GOT3 (cell line): ENCODE data around the gene SVOP.

Experiments used
- DNase-seq: peaks from one replicate; lab custom pipeline; 2025; ENCODE audit warnings: mixed read lengths; lab: John Stamatoyannopoulos, UW

Gene SVOP

DNA sequence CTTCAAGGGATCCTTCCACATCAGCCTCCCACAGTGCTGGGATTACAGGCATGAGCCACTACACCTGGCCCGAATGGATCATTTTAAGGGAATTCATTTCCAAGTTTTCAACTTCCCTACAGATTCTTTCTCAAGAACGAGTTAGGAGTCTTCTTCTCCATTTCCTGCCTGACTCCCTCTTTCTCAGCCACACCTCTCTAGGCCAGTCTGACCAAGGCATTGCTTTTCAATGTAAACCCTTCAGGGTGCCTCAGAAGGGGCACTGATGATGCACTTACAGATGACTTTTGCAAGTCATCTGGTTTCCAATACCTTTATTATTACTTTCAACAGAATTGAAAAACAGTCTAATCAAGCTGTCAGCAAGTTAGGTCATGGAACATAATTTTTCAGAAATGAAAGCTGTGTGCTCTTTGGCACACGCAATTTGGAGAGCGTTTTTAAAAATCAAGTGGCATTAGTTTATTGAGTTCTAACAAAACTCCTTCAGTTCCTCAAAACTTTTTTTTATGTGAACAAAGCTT lies 47.2 kb downstream of the SVOP start:
- no peak for DNase-seq

DNA sequence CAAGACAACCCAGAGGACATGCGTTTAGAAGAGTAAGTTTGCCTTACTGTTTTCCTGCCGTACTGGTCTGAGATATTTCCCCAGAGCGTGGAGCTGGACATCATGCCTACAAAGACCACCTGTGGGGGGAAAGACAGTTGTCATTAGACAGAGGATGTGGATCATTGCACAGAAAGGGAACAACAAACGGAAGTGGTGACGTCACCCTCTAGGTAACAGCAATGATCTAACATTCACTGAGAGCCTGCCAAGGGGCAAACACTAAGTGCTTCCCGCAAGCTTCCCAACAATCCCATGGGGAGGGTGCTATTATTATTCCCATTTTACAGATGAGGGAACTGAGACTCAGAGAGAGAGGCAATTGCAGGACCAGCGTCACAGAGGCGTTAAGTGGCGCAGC lies 48.5 kb downstream of the SVOP start:
- DNase-seq = no peak

DNA sequence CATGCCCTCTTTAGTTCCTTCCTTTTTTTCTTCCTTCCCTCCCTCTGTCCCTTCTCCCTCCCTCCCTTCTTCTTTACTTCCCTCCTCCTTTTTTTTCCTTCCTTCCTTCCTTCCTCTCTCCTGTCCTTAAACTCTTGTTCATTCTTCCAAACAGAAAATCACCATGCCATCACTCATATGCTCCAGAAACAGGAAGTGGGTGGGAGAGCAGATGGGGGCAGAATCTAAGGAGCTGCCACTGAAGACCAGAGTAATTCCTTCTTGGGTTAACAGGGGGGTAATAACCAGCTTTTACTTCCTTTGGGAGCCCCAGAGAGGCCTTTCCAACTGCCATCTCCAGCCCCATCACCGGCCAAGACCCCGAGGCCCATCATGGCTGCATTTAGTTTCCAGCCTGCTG lies 51.2 kb downstream of the SVOP start:
- no peak for DNase-seq

GRCh38 chr12:108967869-108968540 lies 52.9 kb downstream of the SVOP start:
- no peak for DNase-seq

GRCh38 chr12:108966378-108967151 lies 54.3 kb downstream of the SVOP start:
- DNase-seq = no peak

DNA sequence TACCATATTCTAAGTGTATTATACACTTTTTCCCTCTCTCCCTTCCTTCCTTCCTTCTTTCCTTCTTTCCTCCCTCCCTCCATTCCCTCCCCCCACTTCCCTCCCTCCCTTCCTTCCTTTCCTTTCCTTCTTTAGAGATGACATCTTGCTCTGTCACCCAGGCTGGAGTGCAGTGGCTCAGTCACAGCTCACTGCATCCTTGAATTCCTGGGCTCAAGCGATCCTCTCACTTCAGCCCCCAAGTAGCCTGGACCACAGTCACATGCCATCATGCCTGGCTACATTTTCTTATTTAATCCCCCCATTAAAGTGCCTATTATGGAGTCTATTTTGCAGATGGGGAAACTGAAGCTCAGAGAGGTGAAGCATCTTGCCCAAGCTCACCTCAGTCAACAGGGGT lies 55.0 kb downstream of the SVOP start:
- no peak for DNase-seq

DNA sequence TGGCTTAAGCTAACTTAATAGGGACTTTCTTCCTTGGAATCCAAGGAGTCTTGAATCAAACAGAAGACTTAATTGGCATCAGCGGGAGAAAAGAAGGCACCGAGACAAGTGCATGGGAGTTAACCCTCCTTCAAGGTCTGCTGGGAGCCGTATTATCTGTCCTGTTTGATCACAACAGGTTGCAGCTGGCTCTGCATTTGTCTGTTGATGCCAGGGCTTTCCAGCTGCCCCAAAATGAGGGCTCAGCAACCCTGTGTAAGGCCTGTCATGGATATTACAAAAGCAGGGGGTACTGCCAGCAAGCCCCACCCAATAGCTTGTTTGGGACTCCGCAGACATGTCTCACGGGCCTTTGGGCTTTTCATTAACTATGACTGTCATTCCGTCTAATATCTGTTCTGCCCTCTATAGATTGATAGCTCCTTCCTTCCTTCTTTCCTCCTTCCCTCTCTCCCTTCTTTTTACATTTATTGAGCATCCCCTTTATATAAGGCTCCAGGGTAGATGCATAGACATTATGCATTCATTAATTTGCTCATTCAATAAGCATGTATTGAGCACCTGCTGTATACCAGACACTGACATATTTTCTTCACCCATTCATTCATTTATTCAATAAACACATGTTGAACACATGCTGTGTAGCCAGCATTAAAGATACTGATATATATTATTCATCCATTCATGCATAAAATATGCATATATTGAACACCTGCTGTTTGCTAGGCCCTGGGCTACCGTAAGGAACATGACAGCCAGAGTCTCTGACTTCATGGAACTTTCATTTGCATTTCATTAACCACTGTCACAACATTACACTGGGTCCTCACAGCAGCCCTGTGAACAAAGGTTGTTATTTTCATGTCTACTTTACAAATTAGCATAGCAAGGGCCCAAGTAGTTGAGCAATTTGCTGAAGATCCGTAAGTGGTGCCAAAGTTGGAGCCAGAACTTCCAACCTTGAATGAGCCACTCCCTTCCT lies 56.2 kb downstream of the SVOP start:
- DNase-seq = no peak

- DNase-seq = no peak
These were observed 58.6 kb downstream of the SVOP start for GRCh38 chr12:108962256-108962655.

DNA sequence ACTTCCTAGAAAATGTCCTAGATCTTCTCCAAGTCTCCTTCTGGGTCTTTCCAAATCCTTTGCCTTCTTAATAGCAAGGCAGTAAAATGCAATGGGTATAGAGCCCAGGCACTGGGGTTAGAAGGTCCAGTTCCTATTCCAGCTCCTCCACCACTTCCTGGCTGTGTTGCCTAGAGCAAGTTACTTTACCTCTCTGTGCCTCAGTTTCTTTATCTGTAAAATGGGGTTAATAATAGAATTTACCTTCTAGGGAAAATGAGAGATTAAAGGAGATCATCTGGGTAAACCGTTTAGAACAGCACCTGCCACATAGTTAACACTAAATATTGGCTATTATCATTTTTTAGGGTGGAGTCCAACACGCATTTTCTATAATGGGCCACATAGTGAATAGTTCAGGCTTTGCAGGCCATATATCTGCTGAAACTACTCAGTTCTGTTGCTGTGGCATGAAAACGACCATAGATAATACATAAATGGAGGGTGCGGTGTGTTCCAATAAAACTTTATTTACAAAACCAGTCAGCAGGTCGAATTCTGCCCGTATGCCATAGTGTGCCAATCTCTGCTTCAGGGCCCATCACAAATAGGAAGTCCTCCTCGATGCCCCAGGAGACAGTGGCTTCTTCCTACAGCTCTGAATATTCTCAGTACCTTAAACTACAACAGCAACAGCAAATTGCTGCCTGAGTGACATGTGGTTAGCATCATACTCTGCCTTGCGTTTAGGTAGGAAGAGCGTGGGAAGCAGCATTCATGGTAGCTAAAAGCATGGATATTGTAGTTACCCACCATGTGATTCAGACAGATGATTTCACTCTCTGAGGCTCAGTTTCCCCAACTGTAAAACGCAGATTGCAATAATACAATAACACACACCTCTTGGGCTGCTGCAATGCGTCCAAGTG lies 60.9 kb downstream of the SVOP start:
- no peak for DNase-seq

GRCh38 chr12:108955225-108955835 lies 65.5 kb downstream of the SVOP start:
- peak; percentile 6 for DNase-seq

DNA sequence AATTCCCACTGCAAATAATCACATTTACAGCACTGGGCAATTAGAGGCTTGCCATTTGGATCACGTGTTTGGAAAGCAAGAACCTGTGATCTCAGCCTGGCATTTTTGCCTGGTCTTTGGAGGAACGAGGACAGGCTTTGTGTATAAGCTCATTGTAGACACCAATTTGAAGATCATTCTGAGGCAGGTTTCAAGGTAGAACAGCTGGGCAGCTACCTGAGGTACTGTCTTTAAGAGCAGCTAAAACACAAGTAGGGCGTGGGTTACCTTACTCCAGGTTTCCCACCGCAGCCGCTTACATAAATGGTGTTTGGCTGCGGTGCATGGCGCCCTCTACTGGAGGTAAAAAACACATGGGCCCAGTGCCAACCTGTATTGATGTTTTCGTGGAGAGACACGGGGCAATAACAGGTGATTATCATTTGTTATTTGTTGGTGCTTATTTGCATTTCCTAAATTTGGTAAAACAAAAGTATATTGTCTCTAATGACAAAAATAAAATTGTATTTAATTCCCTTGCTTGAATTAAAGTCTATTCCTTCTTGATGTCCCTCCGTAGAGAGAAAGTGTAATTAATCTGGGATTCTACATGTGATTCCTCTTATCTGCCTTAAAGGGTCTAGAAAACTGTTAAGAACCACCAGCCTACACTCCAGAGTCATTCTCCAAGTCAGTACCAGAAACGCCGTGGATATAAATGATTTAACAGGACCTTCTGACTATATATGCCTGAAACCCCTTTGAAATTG lies 69.7 kb downstream of the SVOP start:
- DNase-seq = no peak

GRCh38 chr12:108949976-108950375 lies 70.9 kb downstream of the SVOP start:
- no peak for DNase-seq

DNA sequence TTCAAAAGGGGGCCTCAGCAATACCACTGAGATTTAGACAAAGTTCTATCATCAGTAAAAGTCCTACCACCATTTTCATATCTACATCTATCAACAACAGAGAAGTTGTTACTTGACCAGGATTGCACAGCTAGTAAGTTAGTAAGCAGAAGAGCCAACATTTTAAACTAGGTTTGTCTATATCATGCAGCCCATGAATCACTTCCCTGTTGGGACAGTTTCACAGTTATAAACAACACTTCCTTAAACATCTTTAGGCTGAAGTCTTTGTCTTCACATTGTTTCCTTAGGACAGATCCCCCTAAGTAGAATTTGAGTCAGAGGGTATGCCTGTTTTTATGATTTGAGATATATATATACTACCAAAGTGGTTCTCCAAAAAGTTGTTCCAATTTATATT lies 72.5 kb downstream of the SVOP start:
- DNase-seq = no peak

DNA sequence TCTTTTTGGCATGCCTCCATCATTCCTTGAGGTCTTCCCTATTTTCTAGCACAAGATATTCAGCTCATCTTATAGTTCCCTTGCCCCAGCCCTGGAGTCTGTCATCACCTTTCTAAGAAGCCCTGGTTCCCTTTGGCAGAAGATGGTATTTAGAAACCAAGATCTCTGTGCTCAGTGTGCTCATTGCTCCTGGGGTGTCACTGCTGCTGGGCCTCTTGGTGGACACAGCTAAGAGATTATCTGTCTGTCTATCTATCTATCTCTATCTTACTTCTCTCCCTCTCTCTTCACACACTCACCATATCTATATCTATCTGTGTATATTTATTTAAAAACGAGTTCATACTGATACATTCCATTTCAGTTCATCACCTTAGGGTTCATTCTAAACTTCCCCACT lies 73.8 kb downstream of the SVOP start:
- no peak for DNase-seq

- no peak for DNase-seq
These were observed 80.7 kb downstream of the SVOP start for GRCh38 chr12:108940138-108940537.

- DNase-seq = no peak
These were observed 81.3 kb downstream of the SVOP start for GRCh38 chr12:108939594-108939993.

DNA sequence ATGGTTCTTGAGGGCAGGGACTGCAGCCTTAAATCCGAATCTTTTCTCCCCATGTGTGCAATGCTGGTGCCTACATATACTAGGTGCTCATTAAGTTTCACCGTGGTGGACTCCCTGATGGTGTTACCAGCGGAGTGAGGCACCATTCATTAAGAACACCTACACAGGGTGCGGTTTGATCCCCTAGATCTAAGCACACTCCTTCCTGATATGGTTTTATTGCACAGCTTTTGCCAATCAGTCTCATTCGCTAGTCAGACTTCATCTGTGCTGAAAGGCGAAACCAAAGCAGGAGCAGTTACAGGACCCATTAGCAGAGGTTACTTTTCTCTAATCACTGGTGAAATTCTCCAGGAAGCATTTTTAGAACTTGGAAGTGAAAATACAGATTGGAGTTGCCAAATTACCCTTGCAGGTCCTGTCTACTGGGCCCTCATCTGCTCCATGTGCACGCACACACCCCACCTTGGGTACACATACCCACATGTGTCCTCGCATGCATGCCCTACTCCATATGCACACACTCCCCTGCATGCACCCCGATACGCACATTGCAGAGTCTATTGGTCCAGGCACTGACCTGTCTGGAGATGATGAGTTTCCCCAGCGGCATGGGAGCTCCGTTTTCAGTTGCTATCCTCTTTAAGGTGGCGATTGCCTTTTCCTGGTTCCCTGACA lies 82.5 kb downstream of the SVOP start:
- DNase-seq = no peak

DNA sequence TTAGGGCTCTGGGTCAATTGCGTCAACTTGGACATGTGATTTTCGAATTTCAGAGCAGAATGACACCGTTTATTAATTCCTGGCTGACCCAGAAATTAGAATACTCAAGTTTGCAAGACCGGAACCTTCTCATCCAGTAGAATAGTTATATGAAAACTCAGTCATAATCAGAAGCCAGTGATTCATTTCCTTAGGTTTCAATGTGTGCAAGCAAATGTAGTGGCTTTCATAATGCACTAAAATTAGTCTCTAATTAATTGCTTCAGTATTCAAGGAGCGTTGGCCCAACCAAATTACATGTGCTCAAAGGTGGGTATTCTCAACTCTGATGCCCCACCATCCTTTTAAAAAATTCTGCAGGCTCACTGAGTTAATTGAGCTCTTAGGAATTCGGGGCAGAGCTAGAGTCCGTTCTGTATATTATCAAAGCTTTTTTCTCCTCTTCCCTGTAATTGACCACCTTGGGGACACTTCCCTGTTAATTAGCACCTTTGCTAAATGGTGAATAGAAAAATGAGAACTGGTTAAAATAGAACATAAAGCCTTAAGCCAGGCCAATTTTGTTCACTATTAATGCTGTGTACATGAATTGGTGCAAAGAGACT lies 85.6 kb downstream of the SVOP start:
- DNase-seq = no peak

- DNase-seq = no peak
These were observed 86.9 kb downstream of the SVOP start for GRCh38 chr12:108933949-108934348.
